Smooth muscle cell (in vitro differentiated cells): ENCODE measurements around the gene AHCYL2. TPM values are rescaled to one million over a fixed set of nuclear protein-coding genes. Genes with fewer than 3 reads are reported as not detected.

Experiments
- DNase-seq: peaks from one replicate; lab custom pipeline; 2025; ENCODE audit not compliant: unreplicated experiment; lab: John Stamatoyannopoulos, UW
- H2AFZ ChIP-seq: fragments of 200-600 bp; sonication (generic); 2 replicates; pipeline ENCODE4 v1.6.0; 2016; ENCODE audit warnings: antibody characterized with exemption, low read depth, mild to moderate bottlenecking
- H3F3A ChIP-seq: fragments of 200-600 bp; sonication (generic); 2 replicates; pipeline ENCODE4 v1.6.0; 2017; ENCODE audit warnings: antibody characterized with exemption, low read depth
- H3K27ac ChIP-seq: fragments of 200-600 bp; sonication (generic); 2 replicates; pipeline ENCODE4 v1.5.1; 2016; ENCODE audit warnings: low read depth, mild to moderate bottlenecking
- H3K27me3 ChIP-seq: fragments of 200-600 bp; sonication (generic); 2 replicates; pipeline ENCODE4 v1.6.1; 2016; ENCODE audit warnings: low read depth, mild to moderate bottlenecking
- H3K36me3 ChIP-seq: fragments of 200-600 bp; sonication (generic); 2 replicates; pipeline ENCODE4 v1.5.1; 2016; ENCODE audit warnings: low read depth
- H3K4me1 ChIP-seq: fragments of 200-600 bp; sonication (generic); 2 replicates; pipeline ENCODE4 v1.5.1; 2016; ENCODE audit warnings: low read depth
- H3K4me2 ChIP-seq: fragments of 200-600 bp; sonication (generic); 2 replicates; pipeline ENCODE4 v1.6.0; 2016; ENCODE audit warnings: mild to moderate bottlenecking
- H3K4me3 ChIP-seq: fragments of 200-600 bp; sonication (generic); 2 replicates; pipeline ENCODE4 v1.5.1; 2016; ENCODE audit warnings: mild to moderate bottlenecking
- H3K79me2 ChIP-seq: fragments of 200-600 bp; sonication (generic); 2 replicates; pipeline ENCODE4 v1.6.0; 2016; ENCODE audit warnings: low read depth, mild to moderate bottlenecking
- H3K9ac ChIP-seq: fragments of 200-600 bp; sonication (generic); 2 replicates; pipeline ENCODE4 v1.6.0; 2016; ENCODE audit warnings: low read depth
- H3K9me3 ChIP-seq: fragments of 200-600 bp; sonication (generic); replicated peaks from 2 replicates; pipeline ENCODE4 v1.5.1; 2016; ENCODE audit warnings: low read depth
- H4K20me1 ChIP-seq: fragments of 200-600 bp; sonication (generic); 2 replicates; pipeline ENCODE4 v1.6.0; 2016; ENCODE audit warnings: low read depth
- CTCF ChIP-seq: fragments of 200-600 bp; sonication (generic); IDR thresholded peaks from 2 replicates; pipeline ENCODE4 v1.5.1; 2017; ENCODE audit warnings: borderline replicate concordance, mild to moderate bottlenecking, antibody characterized with exemption; ENCODE audit not compliant: insufficient read depth, poor library complexity, severe bottlenecking
- WGBS: methylation state at CpG from one replicate; pipeline ENCODE4 v1.1.7; 2016; ENCODE audit warnings: low lambda C conversion rate; 5-methylcytosine and 5-hydroxymethylcytosine counted together
- polyA plus RNA-seq: library from polyadenylated mRNA; unstranded; fragments of >200 nt; fragmentation: Nextera tagmentation; extraction: Ambion mirVana; gene quantifications from 2 replicates; pipeline ENCODE4 v1.2.1, GENCODE V29; 2016
- total RNA-seq: library from RNA; depleted of rRNA; stranded (reverse); fragments of >200 nt; gene quantifications from 2 replicates; pipeline ENCODE4 v1.2.3, GENCODE V29; 2014

Gene AHCYL2
- total and polyA plus RNA-seq, 2 experiments from 2014 or later = 6.3 to 7.3 TPM

- peak; percentile 72 for DNase-seq
- WGBS = under 1% methylated on average over 62 of the region's 75 CpGs
- peak within 1 kb of the TSS; percentile 77 for H3K4me3 ChIP-seq
- peak within 1 kb of the TSS; percentile 96 for H2AFZ ChIP-seq
- no peaks in the 10 kb centered on the region for H3K79me2 ChIP-seq
- TF ChIP-seq CTCF = peak; percentile 4
- peaks cover 6% of the 10 kb centered on the region for H3K4me1 ChIP-seq
- no peaks in the 10 kb centered on the region for H3K9me3 ChIP-seq
- no peaks in the 10 kb centered on the region for H3K36me3 ChIP-seq
- peaks cover 24% of the 10 kb centered on the region for H3K27me3 ChIP-seq
- H4K20me1 ChIP-seq = no peaks in the 10 kb centered on the region
- H3K27ac ChIP-seq = no peak within 1 kb of the TSS
- H3K9ac ChIP-seq = peak within 1 kb of the TSS; percentile 48
- no peaks in the 10 kb centered on the region for H3F3A ChIP-seq
- H3K4me2 ChIP-seq = peak within 1 kb of the TSS; percentile 100
Measured at GRCh38 chr7:129433847-129434674, 209.2 kb downstream of the AHCYL2 start, which contains the start of gene STRIP2. STRIP2 (plus strand) TSS chr7:129434432; CDS start chr7:129434473, 41 bp downstream.

- Histone ChIP-seq H3F3A (no peaks in the 10 kb centered on the region), H4K20me1 (no peaks in the 10 kb centered on the region), H3K27me3 (peaks cover 24% of the 10 kb centered on the region), H3K4me2 (peak overlapping the region; percentile 100), H3K4me1 (peaks cover 6% of the 10 kb centered on the region), H3K27ac (no peak overlapping the region), H3K79me2 (no peaks in the 10 kb centered on the region), H3K4me3 (peak overlapping the region; percentile 77), H3K9ac (peak overlapping the region; percentile 48), H3K9me3 (no peaks in the 10 kb centered on the region), H3K36me3 (no peaks in the 10 kb centered on the region), H2AFZ (peak overlapping the region; percentile 96)
- no peak for TF ChIP-seq CTCF
- DNase-seq = peak; percentile 14
- WGBS = under 1% methylated on average over 44 of the region's 44 CpGs
Measured at GRCh38 chr7:129434675-129435318, 210.0 kb downstream of the AHCYL2 start.

GRCh38 chr7:129435414-129435829 lies 210.6 kb downstream of the AHCYL2 start:
- no peaks in the 10 kb centered on the region for H3K36me3 ChIP-seq
- H2AFZ ChIP-seq = peak overlapping the region; percentile 96
- no peak overlapping the region for H3K9ac ChIP-seq
- 95% methylated on average over 2 of the region's 2 CpGs for WGBS
- no peaks in the 10 kb centered on the region for H3K79me2 ChIP-seq
- TF ChIP-seq CTCF = no peak
- H3K4me1 ChIP-seq = peaks cover 10% of the 10 kb centered on the region
- no peaks in the 10 kb centered on the region for H4K20me1 ChIP-seq
- DNase-seq = no peak
- no peaks in the 10 kb centered on the region for H3F3A ChIP-seq
- H3K27ac ChIP-seq = no peak overlapping the region
- peaks cover 24% of the 10 kb centered on the region for H3K27me3 ChIP-seq
- peak overlapping the region; percentile 77 for H3K4me3 ChIP-seq
- peak overlapping the region; percentile 100 for H3K4me2 ChIP-seq
- no peaks in the 10 kb centered on the region for H3K9me3 ChIP-seq
